HUES64 (cell line): ENCODE results near the gene MAP3K2.
A peak's percentile ranks its signal among the peaks of the same experiment; 100 is the strongest.

Experiments used
- H3K27ac ChIP-seq: 2 replicates; pipeline ENCODE4 v1.7.0; 2013; ENCODE audit warnings: low read depth, low read length, inconsistent platforms
- H3K27me3 ChIP-seq: 2 replicates; pipeline ENCODE4 v1.6.1; 2013; ENCODE audit warnings: mild to moderate bottlenecking, low read length; ENCODE audit not compliant: insufficient read depth
- H3K36me3 ChIP-seq: 2 replicates; pipeline ENCODE4 v1.6.1; 2013; ENCODE audit warnings: mild to moderate bottlenecking, low read length; ENCODE audit not compliant: insufficient read depth
- H3K4me1 ChIP-seq: 2 replicates; pipeline ENCODE4 v1.6.1; 2013; ENCODE audit warnings: mild to moderate bottlenecking, low read length, moderate library complexity; ENCODE audit not compliant: insufficient read depth
- H3K4me3 ChIP-seq: 2 replicates; pipeline ENCODE4 v1.5.1; 2013; ENCODE audit warnings: mild to moderate bottlenecking, low read length, moderate library complexity
- H3K9ac ChIP-seq: 2 replicates; pipeline ENCODE4 v1.6.1; 2013; ENCODE audit warnings: mild to moderate bottlenecking, low read depth, low read length
- H3K9me3 ChIP-seq: 2 replicates; pipeline ENCODE4 v1.6.1; 2013; ENCODE audit warnings: low read depth, low read length; ENCODE audit not compliant: insufficient read depth
- WGBS: fragments of 150-250, 120-280 bp; methylation state at CpG from one replicate; pipeline ENCODE4 v1.1.7; 2013; ENCODE audit warnings: missing lambda C conversion rate; 5-methylcytosine and 5-hydroxymethylcytosine counted together

Gene MAP3K2

GRCh38 chr2:127305990-127306585, 81.7 kb downstream of the MAP3K2 start:
- peaks cover 37% of the 10 kb centered on the region for H3K36me3 ChIP-seq
- no peaks in the 10 kb centered on the region for H3K9me3 ChIP-seq
- 94% methylated on average over 3 of the region's 4 CpGs for whole genome bisulfite sequencing
- no peaks in the 10 kb centered on the region for H3K4me1 ChIP-seq
- no peak overlapping the region for H3K4me3 ChIP-seq
- no peaks in the 10 kb centered on the region for H3K27me3 ChIP-seq
- H3K9ac ChIP-seq = no peak overlapping the region
- no peak overlapping the region for H3K27ac ChIP-seq

DNA sequence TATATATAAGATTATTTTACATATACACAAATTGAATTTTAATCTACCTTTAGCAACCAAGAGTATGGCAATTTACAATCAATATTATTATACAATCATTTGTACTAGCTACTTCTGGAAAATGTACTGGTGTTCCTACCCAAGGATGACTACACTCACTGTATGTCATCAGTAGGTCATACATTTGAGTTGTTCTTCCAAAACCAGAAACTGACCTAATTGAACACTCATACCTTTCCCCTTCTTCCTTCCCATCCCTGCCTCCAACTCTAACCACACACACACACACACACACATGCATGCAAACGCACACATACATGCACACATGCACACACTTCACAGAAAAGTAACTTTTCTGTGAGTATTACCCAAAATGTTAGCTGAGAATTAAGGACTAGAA, 85.6 kb downstream of the MAP3K2 start:
- 83% methylated on average over 1 of the region's 1 CpG for WGBS
- no peak overlapping the region for H3K27ac ChIP-seq
- H3K27me3 ChIP-seq = no peaks in the 10 kb centered on the region
- no peak overlapping the region for H3K9ac ChIP-seq
- peaks cover 23% of the 10 kb centered on the region for H3K36me3 ChIP-seq
- no peaks in the 10 kb centered on the region for H3K9me3 ChIP-seq
- H3K4me3 ChIP-seq = no peak overlapping the region
- no peaks in the 10 kb centered on the region for H3K4me1 ChIP-seq

DNA sequence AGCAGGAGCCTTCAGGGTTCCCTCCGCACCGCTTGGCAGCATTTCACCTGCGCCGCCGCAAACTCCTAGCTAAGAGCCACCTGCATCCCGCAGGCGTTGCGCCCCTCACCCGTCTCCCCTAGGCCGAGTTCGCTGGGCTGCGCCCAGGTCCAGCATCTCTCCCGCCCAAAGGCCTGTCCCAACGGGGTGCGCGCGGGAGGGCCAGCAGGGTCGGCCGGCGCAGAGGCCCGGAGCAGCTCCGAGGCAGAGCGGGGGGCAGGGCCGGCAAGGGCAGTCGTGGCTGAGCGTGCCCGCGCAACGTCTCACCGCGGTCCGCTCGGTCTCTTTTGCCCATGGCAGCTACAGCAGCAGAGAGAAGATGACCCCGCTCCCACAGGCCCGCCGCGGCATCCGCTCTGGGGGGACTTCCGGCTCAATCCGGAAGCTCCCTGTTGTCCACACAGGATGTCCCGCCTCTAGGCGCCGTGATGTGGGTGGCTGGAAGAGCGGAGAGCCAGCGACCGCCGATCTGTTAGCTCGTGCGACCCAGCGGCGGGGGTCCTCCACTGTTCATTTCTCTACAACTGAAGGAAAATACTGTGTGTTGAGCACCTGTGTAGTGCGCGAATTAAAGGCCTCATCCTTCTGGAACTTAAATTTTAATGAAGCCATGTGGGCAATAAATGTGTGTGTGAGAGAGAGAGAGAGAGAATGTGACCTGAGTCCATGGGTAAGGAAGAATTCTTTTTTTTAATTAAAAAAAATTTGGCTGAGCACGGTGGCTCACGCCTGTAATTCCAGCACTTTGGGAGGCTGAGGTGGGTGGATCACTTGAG, 93.8 kb downstream of the MAP3K2 start, which contains the start of gene ERCC3:
Gene ERCC3, minus strand, starts transcription at position 397 of the 815 bp plus-strand sequence. Its CDS starts 63 bp downstream, at position 334.
- Histone ChIP-seq H3K9me3 (no peaks in the 10 kb centered on the region), H3K4me3 (peak within 1 kb of the TSS; percentile 98), H3K27me3 (no peaks in the 10 kb centered on the region), H3K27ac (peak within 1 kb of the TSS; percentile 87), H3K36me3 (peaks cover 40% of the 10 kb centered on the region), H3K4me1 (0 out of 2 replicates have a peak, but pooled peaks cover 4% of the 10 kb centered on the region), H3K9ac (peak within 1 kb of the TSS; percentile 93)
- WGBS = under 1% methylated on average over 55 of the region's 55 CpGs

DNA sequence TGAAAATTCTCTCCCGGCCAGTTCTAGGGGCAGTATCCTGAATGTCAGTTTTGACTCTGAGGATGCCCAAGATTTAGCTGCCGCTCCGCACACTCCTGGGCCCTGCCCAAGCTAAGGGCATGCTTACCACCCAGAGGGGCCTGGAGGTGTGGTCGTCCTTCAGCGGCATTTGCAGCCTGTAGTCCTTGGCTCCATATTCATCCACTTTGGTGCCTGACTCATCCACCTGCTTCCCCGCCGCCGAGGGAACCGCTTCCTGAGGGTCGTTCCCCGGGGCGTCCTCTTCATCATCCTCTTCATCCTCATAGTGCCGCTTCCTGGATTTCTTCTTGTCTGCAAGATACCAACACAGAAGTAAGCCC, 94.4 kb downstream of the MAP3K2 start:
- Histone ChIP-seq H3K4me1 (0 out of 2 replicates have a peak, but pooled peaks cover 4% of the 10 kb centered on the region), H3K9ac (peak overlapping the region; percentile 93), H3K27me3 (no peaks in the 10 kb centered on the region), H3K4me3 (peak overlapping the region; percentile 98), H3K27ac (peak overlapping the region; percentile 87; the same call in 1 of the 2 replicates), H3K9me3 (no peaks in the 10 kb centered on the region), H3K36me3 (peaks cover 46% of the 10 kb centered on the region)
- WGBS = 12% methylated on average over 13 of the region's 13 CpGs

DNA sequence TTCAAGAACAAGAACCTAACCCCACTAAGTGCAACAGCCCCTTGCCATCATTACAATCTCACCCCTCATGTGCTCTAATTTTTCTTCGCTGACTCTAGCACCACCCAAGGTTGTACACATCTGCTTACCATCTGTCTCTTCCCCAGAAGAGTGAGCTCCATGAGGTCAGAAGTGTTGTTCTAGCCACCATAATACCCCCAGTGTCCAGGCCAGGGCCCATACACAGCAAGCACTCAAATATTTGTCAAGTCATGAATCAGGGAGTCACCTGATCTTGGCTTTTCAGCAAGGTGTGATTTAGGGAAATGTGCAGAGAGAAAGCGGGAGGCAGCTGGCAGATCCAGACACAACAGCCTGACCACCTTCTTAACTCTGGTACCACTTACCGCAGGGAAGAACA, 99.5 kb downstream of the MAP3K2 start:
- Histone ChIP-seq H3K36me3 (peaks cover 95% of the 10 kb centered on the region), H3K27ac (no peak overlapping the region), H3K9me3 (peaks cover 12% of the 10 kb centered on the region; the same call in 1 of the 2 replicates), H3K4me3 (no peak overlapping the region), H3K9ac (no peak overlapping the region), H3K27me3 (no peaks in the 10 kb centered on the region), H3K4me1 (0 out of 2 replicates have a peak, but pooled peaks cover 3% of the 10 kb centered on the region)
- WGBS = 94% methylated on average over 3 of the region's 3 CpGs

DNA sequence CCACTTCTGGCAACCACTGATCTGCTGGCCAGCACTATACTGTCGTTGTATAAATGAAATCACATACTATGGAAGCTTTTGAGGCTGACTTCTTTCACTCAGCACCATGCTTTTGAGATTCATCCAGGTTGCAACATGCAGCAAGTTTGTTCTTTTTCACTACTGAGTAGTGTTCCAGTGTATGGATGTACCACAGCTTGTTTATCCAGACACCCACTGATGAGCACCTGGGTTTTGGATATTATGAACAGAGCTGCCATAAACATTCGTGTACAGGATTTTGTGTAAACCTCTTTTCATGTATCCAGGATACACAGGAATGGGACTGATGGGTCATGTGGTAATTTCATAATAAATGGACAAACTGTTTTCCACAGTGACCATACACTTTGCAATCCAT, 104.5 kb downstream of the MAP3K2 start:
- H3K36me3 ChIP-seq = peaks cover 97% of the 10 kb centered on the region
- no peak overlapping the region for H3K27ac ChIP-seq

GRCh38 chr2:127280693-127281092, 107.1 kb downstream of the MAP3K2 start:
- WGBS = 94% methylated on average over 2 of the region's 2 CpGs
- H3K27me3 ChIP-seq = no peaks in the 10 kb centered on the region
- H3K9me3 ChIP-seq = peaks cover 15% of the 10 kb centered on the region; the same call in 1 of the 2 replicates
- no peaks in the 10 kb centered on the region for H3K4me1 ChIP-seq
- H3K4me3 ChIP-seq = no peak overlapping the region
- H3K27ac ChIP-seq = no peak overlapping the region
- H3K36me3 ChIP-seq = peaks cover 98% of the 10 kb centered on the region
- H3K9ac ChIP-seq = no peak overlapping the region

More for the DNA sequence above, 104.5 kb downstream of the MAP3K2 start:
- peaks cover 15% of the 10 kb centered on the region; the same call in 1 of the 2 replicates for H3K9me3 ChIP-seq
- no peak overlapping the region for H3K9ac ChIP-seq
- no peak overlapping the region for H3K4me3 ChIP-seq
- 100% methylated on average over 2 of the region's 2 CpGs for WGBS
- H3K27me3 ChIP-seq = no peaks in the 10 kb centered on the region
- no peaks in the 10 kb centered on the region for H3K4me1 ChIP-seq

DNA sequence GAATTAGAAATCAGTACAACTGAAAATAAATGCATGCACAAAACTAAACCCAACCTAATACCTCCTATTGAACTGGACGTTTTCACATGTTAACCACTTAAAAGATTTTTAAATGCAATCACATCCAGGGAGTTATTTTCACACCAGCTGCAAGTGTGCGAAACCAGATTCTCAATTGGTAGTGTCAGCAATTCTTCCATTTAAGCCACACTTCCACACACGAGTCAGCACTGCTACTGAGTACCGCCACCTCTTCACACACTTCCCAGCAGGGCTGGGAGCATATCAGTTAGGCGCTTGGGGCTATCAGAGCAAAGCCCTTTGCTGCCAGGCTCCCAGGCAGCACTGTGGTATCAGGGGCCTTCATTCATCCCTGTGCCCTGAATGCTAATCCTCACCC, 108.0 kb downstream of the MAP3K2 start:
- no peaks in the 10 kb centered on the region for H3K4me1 ChIP-seq
- H3K27me3 ChIP-seq = no peaks in the 10 kb centered on the region
- no peak overlapping the region for H3K27ac ChIP-seq
- H3K9me3 ChIP-seq = peaks cover 15% of the 10 kb centered on the region; the same call in 1 of the 2 replicates
- no peak overlapping the region for H3K4me3 ChIP-seq
- H3K36me3 ChIP-seq = peaks cover 98% of the 10 kb centered on the region
- no peak overlapping the region for H3K9ac ChIP-seq
- 93% methylated on average over 5 of the region's 5 CpGs for WGBS

- Histone ChIP-seq H3K9ac (no peak overlapping the region), H3K27me3 (no peaks in the 10 kb centered on the region), H3K27ac (no peak overlapping the region), H3K4me3 (no peak overlapping the region), H3K36me3 (peaks cover 96% of the 10 kb centered on the region), H3K9me3 (peaks cover 9% of the 10 kb centered on the region; the same call in 1 of the 2 replicates), H3K4me1 (no peaks in the 10 kb centered on the region)
- WGBS = 95% methylated on average over 3 of the region's 3 CpGs
Measured at GRCh38 chr2:127278959-127279358, 108.8 kb downstream of the MAP3K2 start.

DNA sequence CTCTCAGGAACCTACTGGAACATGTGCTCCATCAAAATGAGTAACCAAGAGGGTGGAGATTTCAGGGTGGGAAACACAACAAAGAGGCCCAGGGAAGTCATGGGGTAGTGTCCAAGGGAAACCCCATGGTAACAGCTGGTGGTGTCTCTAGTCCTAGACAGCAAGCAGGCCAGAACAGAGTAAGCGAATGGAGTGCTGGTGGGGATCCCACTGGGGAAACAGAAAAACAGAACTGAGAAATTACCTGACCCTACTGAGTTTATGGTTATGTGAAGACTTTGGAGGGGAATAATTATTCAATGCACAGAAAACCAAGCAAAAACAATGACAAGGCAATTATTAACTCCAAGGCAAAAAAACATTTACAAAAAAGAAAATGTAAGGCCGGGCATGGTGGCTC, 110.7 kb downstream of the MAP3K2 start:
- 98% methylated on average over 2 of the region's 2 CpGs for WGBS
- no peak overlapping the region for H3K27ac ChIP-seq
- no peak overlapping the region for H3K4me3 ChIP-seq
- H3K9ac ChIP-seq = no peak overlapping the region
- H3K4me1 ChIP-seq = no peaks in the 10 kb centered on the region
- H3K27me3 ChIP-seq = no peaks in the 10 kb centered on the region
- peaks cover 96% of the 10 kb centered on the region for H3K36me3 ChIP-seq
- H3K9me3 ChIP-seq = no peaks in the 10 kb centered on the region

DNA sequence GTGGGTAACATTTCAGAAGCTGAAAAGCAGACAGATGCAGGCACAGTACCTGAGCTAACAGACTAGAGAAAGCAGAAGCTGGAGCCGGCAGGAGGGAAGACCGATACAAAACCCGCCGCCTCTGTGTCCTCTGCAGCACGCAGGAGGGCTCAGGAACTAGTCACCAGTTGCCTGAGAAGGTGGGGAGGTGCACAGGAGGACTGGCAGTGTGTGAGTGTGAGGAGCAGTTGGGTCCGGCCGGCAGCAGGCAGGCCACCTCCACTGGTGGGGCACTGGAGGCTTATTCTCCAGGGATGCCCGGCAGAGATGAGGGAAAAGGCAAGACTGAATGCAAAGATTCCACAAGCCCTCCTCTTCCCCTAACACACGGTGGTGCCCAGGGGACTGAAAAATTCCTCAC, 112.0 kb downstream of the MAP3K2 start:
- Histone ChIP-seq H3K4me1 (no peaks in the 10 kb centered on the region), H3K9me3 (no peaks in the 10 kb centered on the region), H3K4me3 (no peak overlapping the region), H3K27ac (no peak overlapping the region), H3K9ac (no peak overlapping the region), H3K27me3 (no peaks in the 10 kb centered on the region), H3K36me3 (peaks cover 96% of the 10 kb centered on the region)
- 93% methylated on average over 9 of the region's 9 CpGs for WGBS
